ENCODE measurements around the gene TMEM86B. TPM values are rescaled to one million over a fixed set of nuclear protein-coding genes. Genes with fewer than 3 reads are reported as not detected.

Gene TMEM86B
- total and polyA plus RNA-seq, 12 donors: 0.20 to 47.8 (median 4.3) TPM

- TF ChIP-seq POLR2A (IDR thresholded peaks at IDR 0.05): no peak
- no peak for TF ChIP-seq CTCF (IDR thresholded peaks at IDR 0.05)
- Histone ChIP-seq H3K27me3 (no peaks in the 10 kb centered on the region), H3K9me3 (replicated peaks in 1 of 3) (no peaks in the 10 kb centered on the region), H3K4me1 (replicated peaks in 1 of 2) (peaks cover 30 to 81% of the 10 kb centered on the region in 2 donors), H3K27ac (peak overlapping the region in 1 of 5 donors; percentile 30), H3K36me3 (replicated peaks in 1 of 2) (peaks cover 0 to 11% of the 10 kb centered on the region in 2 donors), H3K4me3 (no peak overlapping the region)
- 55 to 64% (median 59%) methylated on average over 15 to 19 of the region's 19 CpGs for WGBS, 4 donors
- intact Hi-C loops (cut with DNase I): no loop called here
- DNase-seq: no peak
Observed at GRCh38 chr19:55251341-55252081, 22.9 kb upstream of the TMEM86B start.

GRCh38 chr19:55250262-55251036 is 21.9 kb upstream of the TMEM86B start:
- Histone ChIP-seq H3K27ac (peak overlapping the region in 1 of 5 donors; percentile 5), H3K27me3 (no peaks in the 10 kb centered on the region), H3K4me1 (replicated peaks in 1 of 2) (peaks cover 20 to 70% of the 10 kb centered on the region in 2 donors), H3K36me3 (replicated peaks in 1 of 2) (peaks cover 0 to 22% of the 10 kb centered on the region in 2 donors), H3K9me3 (replicated peaks in 1 of 3) (no peaks in the 10 kb centered on the region), H3K4me3 (no peak overlapping the region)
- DNase-seq: no peak
- TF ChIP-seq CTCF (IDR thresholded peaks at IDR 0.05) (no peak), POLR2A (IDR thresholded peaks at IDR 0.05) (no peak)
- intact Hi-C loops (cut with DNase I): no loop called here
- WGBS, 4 donors: 86 to 90% (median 88%) methylated on average over 4 to 18 of the region's 18 CpGs

- DNase-seq: peak in 1 of 7 donors; percentile 12
Observed at GRCh38 chr19:55249841-55250240, 21.3 kb upstream of the TMEM86B start.

More at GRCh38 chr19:55249841-55250240, 21.3 kb upstream of the TMEM86B start:
- peaks cover 16 to 64% of the 10 kb centered on the region in 2 donors for H3K4me1 ChIP-seq (replicated peaks in 1 of 2)
- peaks cover 0 to 28% of the 10 kb centered on the region in 2 donors for H3K36me3 ChIP-seq (replicated peaks in 1 of 2)
- no peak for TF ChIP-seq POLR2A (IDR thresholded peaks at IDR 0.05)
- no peak for TF ChIP-seq CTCF (IDR thresholded peaks at IDR 0.05)
- WGBS, 4 donors: 86 to 95% (median 89%) methylated on average over 5 to 11 of the region's 11 CpGs
- H3K9me3 ChIP-seq (replicated peaks in 1 of 3): no peaks in the 10 kb centered on the region
- no peak overlapping the region for H3K27ac ChIP-seq
- intact Hi-C loops (cut with DNase I): no loop called here
- H3K27me3 ChIP-seq: no peaks in the 10 kb centered on the region
- H3K4me3 ChIP-seq: no peak overlapping the region

All from adrenal gland (tissue), 12 donors.